Measurements from ENCODE around the gene OR11H6.
"Not testable (repeated sequence)": the region's sequence is repeated elsewhere in the genome, so short reads cannot be mapped to it uniquely, and the experiment has no call there.

OR11H6 gene

DNA sequence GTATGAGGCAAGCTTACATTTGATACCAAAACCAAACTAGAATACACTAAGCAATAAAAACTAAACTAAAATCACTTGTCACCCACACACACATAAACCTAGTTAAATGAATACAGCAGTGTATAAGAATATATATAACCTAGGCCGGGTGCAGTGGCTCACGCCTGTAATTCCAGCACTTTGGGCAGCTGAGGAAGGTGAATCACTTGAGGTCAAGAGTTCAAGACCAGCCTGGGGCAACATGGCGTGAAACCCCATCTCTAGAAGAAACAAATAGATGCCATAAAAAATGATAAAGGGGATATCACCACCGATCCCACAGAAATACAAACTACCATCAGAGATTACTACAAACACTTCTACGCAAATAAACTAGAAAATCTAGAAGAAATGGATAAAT is 40.9 kb downstream of the OR11H6 start:
- not testable (repeated sequence) for DNase-seq (ENCODE audit: low spot score)

DNA sequence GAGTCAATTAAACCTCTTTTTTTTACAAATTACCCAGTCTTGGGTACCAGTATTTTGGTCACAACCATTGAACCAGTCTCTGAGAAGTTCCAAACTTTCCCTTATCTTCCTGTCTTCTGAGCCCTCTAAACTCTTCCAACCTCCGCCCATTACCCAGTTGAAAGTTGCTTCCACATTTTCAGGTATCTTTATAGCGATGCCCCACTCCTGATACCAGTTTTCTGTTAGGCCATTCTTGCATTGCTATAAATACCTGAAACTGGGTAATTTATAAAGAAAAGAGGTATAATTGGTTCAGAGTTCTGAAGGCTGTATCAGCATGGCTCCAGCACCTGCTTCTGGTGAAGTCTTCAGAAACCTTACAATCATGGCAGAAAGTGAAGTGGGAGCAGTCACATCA is 50.6 kb downstream of the OR11H6 start:
- no peak for DNase-seq (ENCODE audit: low spot score)

All from hematopoietic multipotent progenitor cell treated with erythropoietin and hydrocortisone succinate and interleukin-3 and kit ligand, for 17 days (in vitro differentiated cells).